Measurements from ENCODE around the gene CHST5. TPM values are rescaled to one million over a fixed set of nuclear protein-coding genes. Genes with fewer than 3 reads are reported as not detected.
"Not testable (repeated sequence)": the region's sequence is repeated elsewhere in the genome, so short reads cannot be mapped to it uniquely, and the experiment has no call there.

The CHST5 gene
- total RNA-seq, 2 experiments from 2014 or later = 0.27 to 0.44 TPM

DNA sequence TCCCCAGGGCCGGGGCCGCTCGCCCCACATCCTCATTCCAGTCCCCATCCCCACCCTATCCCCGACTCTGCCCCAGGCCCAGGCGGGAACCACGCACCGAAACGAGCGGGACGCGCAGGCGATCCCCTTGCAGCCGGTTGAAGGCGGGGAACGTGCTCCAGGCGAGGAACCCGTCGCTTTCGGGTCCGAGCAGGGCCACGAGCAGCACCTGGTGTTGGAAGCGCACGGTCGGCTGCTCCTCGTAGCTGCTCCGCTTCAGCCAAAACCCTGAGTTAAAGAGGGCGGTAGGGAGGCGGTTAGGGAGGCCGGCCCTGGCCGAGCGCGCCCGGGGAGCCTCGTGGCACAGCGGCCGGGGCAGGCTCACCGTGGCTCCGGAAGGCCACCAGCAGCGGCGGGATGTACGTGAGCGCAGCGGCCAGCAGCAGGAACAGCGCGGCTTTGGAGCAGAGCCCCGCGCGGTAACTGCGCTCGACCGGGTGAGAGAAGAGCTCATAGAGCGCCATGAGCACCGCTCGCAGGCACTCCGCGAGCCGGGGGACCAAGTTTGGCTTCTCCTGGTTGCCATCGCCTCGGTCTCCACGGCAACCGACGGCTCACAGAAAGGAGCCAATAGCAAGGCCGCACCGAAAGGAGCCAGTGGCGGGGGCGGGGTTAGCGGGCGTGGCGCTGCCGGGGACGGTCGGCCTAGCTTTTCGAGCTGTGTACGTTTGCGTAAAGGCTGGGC lies 20.0 kb upstream of the CHST5 start, which contains the start of gene TMEM231:
TSS of gene TMEM231 (minus strand) at position 546 of the 724 bp plus-strand sequence. CDS start at position 503, 43 bp downstream.
- ChIA-PET POLR2A (interaction anchor here (0.5 to 1.9 kb wide), 8 partner anchors 9 to 1193 kb away, joined by 3 to 8 read pairs (median 5); partner anchors contain the start of genes GABARAPL2, KARS1 and TERF2IP), CTCF (interaction anchor here (0.6 to 3.5 kb wide), 3 partner anchors 39 to 232 kb away, joined by 3 to 12 read pairs (median 3); no protein-coding TSS in a partner anchor)

DNA sequence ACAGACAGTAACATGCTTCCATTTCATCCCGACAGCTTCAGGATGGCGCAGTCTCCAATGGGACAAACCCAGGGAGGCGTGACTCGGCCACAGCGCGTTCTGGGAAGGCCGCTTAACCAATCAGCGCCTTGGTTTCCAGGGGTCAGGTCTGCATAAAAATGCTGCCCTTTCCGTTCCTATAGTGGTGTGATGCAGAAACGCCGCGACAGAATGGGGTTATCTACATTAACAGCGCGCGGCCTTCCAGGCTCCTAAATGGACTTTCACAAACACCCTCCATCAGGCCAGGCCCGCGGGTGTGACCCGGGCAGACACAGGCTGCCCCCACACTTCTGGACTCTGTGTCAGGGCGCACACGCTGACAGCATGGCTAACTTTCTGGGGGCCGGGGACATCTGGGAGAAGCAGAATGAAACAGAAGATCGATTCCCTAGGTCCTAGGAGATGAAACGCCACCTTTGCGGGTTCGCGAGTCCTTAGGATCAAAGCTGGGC lies 19.4 kb upstream of the CHST5 start:
- CTCF ChIA-PET = interaction anchor here (3.5 kb wide), 1 partner anchor 38 kb away, joined by 12 read pairs; no protein-coding TSS in a partner anchor
- POLR2A ChIA-PET = interaction anchor here (0.5 to 1.9 kb wide), 7 partner anchors 10 to 604 kb away, joined by 3 to 8 read pairs (median 5); partner anchors contain the start of genes GABARAPL2, KARS1 and TERF2IP

DNA sequence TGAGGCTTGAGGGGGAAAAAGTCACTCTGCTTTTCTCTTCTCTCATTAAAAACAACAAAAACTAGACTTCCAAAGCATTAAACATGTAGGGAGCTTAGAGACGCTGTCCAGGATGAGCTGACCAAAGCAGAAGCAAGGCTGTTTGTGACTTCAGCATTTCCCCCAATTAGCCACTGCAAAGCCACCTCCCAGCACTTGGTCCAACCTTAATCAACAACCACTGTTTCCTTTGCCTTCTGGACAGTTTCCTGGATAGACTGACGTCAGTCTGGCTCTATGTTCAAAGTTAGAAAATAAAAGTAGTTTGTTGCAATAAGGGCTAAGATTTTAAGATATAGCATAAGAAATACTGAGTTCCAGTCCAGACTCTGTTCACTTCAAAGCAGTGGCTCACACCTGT lies 17.0 kb upstream of the CHST5 start:
- POLR2A ChIA-PET = interaction anchor here (0.6 kb wide), 1 partner anchor 73 kb away, joined by 3 read pairs; no protein-coding TSS in a partner anchor
- CTCF ChIA-PET = no interaction called here

DNA sequence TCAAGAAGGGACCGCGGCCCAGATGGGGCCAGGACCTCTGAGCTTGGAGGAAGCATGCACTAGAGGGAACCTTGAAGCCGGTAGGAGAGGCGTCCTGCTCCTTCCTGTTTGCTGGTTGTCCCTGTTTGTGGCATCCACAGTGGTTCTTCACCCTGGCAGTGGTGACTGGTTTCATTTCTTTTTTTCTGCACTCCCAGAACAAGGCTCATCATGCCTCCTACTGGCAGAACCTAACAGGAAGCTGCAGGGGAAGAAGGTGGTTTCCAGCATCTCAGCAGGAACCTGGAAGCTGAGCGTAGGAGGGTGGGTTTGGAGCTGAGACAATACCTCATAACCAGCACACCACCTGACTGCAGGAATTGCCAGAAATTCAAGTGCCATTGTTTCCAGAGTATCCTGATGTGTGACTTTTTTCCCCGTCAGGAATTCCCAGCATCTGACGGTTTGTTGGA lies 14.3 kb upstream of the CHST5 start:
- ChIA-PET POLR2A (interaction anchor here (0.5 to 0.7 kb wide), 2 partner anchors 86 to 1650 kb away, joined by 3 to 5 read pairs; partner anchors contain the start of gene TMEM170A), CTCF (interaction anchor here (1.0 to 1.1 kb wide), 2 partner anchors 33 to 85 kb away, joined by 3 to 4 read pairs; no protein-coding TSS in a partner anchor)

DNA sequence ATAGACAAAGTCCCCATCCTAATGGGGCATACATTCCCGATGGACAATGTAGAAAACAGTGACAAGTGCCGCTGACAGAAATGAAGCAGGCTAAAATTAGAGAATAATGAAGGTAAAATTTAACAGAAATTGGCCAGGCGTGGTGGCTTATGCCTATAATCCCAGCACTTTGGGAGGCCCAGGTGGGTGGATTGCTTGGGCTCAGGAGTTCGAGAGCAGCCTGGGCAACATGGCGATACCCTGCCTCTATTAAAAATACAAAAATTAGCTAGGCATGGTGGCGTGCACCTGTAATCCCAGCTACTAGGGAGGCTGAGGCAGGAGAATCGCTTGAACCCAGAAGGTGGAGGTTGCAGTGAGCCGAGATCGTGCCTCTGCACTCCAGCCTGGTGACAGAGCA lies 12.5 kb upstream of the CHST5 start:
- POLR2A ChIA-PET, CTCF ChIA-PET: not testable (repeated sequence)

DNA sequence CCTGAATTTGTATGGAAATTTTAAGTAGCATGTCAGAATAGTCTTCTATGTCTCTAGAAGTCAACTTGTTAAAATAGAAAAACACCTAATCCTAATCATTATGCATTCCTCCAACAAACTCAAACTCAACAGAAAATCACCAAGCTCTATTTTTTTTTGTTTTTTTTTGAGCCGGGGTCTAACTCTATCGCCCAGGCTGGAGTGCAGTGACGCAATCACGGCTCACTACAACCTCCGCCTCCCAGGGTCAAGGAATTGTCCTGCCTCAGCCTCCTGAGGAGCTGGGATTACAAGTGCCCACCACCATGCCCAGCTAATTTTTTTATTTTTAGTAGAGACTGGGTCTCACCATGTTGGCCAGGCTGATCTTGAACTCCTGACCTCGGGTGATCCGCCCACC lies 10.4 kb upstream of the CHST5 start:
- ChIA-PET CTCF (interaction anchor here (1.0 kb wide), 1 partner anchor 29 kb away, joined by 3 read pairs; no protein-coding TSS in a partner anchor), POLR2A (no interaction called here)

DNA sequence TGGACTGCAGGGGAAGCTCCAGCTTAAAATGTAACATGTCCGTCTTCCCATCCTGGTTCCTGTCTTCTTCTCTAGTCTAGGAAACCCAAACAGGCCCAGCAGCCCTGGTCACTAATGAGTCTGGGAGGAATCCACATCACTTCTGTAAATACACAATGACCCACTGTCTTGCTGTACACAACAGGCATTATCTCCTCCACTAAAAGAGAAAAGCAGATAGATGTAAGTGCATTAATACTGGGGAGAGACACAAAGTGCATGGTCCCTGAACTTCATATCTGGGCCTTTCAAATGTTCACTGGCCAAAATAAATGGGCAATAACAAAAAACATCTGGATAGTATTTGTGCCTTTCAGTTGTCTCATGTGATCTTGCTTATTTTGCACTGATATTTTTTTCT lies 10.0 kb upstream of the CHST5 start:
- POLR2A ChIA-PET = not testable (repeated sequence)
- CTCF ChIA-PET = interaction anchor here (1.0 kb wide), 1 partner anchor 28 kb away, joined by 3 read pairs; no protein-coding TSS in a partner anchor

DNA sequence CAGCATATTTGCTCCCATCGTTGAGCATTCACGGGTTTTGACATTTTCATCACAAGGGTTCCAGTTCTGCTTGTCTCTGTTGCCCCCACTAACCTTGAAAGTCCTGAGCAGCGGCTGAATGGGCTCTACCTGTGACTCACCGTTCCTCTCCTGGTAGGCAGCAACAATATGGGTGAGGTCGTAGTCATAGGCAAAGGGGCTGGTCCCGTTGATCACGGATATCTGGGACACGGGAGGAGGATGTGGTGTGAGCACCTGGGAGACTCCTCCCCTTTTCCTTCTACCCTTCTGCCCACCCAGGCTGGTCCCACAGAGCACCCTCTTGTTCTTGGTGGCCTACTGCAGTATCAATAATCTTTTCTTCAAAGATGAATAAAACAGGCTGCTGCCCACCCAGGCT lies 6.6 kb upstream of the CHST5 start:
- CTCF ChIA-PET = not testable (repeated sequence)
- POLR2A ChIA-PET = interaction anchor here (0.7 kb wide), 1 partner anchor 148 kb away, joined by 5 read pairs; no protein-coding TSS in a partner anchor

DNA sequence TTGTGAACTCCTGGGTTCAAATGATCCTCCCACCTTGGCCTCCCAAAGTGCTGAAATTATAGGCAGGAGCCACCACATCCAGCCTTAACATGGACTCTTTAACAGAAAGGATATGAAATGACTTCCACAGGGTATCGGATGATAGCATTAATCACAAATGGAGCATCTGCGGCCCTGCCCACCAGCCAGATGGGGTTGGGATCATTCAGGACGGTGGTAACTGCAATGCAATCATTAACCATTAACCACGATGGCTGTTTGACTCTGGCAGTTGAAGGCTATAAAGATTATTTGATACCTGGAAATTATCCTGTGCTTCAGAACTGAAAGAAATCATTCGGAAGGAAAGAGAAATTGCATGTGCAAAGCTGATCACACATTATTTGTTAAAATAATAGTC lies 5.3 kb upstream of the CHST5 start:
- ChIA-PET CTCF (no interaction called here), POLR2A (no interaction called here)

DNA sequence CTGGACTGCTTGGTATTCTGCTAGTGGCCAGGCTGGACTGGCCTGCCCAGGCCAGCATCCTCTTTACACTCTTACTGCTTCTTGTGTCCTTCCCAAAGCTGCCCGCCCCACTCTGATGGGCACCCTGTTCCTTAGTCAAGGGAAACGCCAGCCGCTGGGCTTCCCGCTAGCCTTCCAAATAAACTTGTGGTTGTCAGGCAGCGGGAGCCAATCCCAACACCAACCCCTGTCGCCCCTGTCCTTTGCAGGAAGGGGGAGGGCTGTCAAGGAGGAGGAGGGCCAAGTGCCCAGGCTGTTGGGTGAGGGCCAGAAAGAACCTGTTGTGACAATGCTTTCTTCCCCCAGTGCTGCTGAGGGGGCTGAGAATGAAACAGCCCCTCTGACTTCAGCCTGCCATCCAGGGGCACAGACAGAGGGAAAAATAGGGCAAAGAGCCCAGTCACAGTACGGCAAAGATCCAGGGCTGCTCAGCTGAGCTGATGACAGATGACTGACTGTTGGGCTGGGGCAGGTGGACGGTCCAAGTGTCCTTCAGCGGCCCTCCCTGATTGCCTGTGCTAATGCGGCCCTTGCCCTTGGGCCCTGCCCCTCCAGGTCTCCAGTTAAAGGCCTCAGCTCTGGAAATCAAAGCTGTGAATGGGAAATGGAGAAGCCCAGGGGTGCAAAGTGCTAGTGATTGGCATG lies 3.1 kb upstream of the CHST5 start:
- CTCF ChIA-PET, POLR2A ChIA-PET: not testable (repeated sequence)

DNA sequence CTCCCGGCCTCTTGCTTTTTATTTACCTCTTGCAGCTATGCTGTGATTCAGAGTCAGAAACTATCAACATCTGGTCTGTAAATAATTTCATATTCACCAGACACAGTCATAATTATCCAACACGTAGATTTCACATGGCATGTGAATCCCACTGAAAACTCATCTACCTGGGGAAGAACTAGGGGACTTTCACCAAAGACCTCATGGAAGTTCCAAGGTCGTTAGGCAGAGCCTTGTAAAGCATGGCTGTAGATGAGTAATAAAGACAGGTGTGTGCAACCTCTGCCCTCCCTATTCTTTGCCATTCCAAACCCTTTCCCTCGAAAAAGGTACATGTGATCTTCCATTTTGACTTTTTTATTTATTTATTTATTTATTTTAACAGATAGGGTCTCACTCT lies 1.9 kb upstream of the CHST5 start:
- ChIA-PET CTCF (interaction anchor here (0.7 kb wide), 1 partner anchor 1738 kb away, joined by 3 read pairs; no protein-coding TSS in a partner anchor), POLR2A (no interaction called here)

DNA sequence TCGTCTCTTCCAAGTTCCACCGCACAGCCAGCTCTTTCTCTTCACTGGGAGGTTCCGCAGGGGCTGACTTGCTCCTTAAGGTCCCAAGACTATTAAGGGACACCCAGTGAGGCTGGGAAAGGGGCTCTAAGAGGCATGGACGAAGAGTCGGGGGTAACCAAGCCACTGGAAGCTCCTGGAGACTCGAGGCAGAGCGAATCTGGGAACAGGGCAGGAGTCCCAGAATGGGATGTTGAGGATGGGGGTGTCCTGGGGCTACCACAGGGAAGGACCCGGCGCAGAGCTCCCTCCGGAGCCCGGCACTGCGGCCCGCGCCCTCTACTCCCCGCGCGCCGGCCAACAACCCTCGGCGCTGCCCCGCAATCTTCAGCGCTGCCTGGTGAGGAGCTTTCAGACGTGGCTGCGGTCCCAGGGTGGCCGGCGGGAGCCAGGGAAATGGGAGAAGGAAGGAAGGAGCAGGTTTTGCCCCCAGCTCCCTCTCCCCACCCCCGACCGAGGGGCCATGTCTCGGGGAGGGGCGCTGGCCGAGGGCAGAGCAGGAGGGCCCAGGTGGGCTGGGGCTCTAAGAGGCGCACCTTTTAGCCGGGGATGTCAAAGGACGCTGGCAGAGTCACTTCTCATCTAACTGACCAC lies 581 bp downstream of the CHST5 start:
- ChIA-PET POLR2A (no interaction called here), CTCF (interaction anchor here (0.8 to 1.1 kb wide), 2 partner anchors 12 to 18 kb away, joined by 3 to 5 read pairs; no protein-coding TSS in a partner anchor)

DNA sequence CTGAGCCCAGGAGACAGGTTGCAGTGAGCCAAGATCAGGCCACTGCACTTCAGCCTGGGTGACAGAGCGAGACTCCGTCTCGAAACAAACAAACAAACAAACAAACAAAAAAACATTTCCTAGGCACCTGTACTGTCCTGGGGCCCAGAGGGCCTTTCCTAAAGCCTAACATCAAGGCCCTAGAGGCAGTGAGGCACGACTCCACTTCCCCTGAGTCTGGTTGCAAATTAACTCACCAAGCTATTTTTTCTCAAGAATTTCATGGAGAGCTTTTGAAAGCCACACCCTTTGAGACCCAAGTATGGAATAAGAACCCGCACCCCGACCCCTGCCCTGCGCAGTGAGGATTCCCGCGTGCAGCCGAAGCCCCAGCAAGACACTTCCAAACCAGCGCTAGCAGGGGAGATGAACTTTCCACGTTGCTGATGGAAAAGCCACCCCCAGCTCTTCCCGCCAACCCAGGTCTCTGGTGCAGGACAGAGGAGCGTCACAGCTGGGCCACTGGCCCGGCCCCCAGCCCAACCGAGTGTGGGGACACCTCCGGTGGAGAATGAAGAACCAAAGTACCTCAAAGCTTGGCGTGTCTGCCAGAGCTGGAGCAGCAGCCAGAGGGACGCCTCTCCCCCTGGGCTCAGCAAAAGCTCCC lies 1.2 kb downstream of the CHST5 start:
- ChIA-PET CTCF (interaction anchor here (0.8 to 1.1 kb wide), 2 partner anchors 11 to 17 kb away, joined by 3 to 5 read pairs; no protein-coding TSS in a partner anchor), POLR2A (no interaction called here)

DNA sequence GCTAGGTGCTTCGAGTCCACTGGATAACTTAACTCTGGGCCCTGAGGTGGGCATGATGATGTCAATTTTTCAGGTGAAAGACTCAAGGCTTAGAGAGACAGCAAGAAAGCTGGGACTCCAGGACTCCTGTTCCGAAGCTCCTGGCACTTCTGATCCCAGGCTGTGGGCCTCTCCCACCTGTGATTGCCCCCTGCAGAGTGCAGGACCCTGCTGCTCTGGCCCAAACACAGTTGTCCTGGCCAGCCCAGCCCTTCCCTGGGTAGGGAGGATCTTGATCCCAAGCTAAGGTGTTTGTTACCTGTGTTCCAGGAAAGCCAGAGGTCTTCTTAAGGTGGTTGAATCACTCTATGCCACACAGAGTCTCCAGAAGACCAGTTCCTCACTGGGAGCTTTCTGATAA lies 3.1 kb downstream of the CHST5 start:
- ChIA-PET CTCF (no interaction called here), POLR2A (no interaction called here)

DNA sequence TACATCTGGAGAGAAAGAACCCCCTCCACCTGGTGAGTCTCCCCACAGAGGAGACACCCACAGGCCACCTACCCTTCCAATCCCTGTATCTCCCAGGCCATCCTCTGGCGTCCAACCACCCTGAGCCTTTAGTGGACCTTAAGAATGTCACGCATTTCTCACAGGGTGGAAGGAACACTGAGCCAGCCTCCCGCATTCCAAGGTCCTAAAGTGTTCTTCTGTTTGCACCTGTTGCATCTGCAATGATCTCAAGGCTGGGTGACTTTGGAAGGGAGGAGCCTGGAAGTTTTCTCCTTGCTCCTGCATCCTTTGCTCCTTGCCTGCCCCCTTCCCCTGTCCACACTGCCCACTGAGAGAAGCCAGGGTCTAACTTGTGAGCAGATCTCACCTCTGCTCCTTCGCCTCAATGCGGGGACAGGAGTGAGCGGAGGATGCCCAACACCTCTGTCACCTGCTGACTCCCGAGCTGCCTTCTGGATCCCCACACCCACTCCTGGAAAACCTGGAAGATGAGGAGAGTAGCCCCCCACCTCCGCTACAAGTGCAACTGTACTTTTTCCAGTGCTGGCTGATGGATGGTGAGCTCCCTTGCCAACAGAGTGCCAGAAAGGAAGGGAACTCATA lies 3.7 kb downstream of the CHST5 start:
- POLR2A ChIA-PET = no interaction called here
- CTCF ChIA-PET = interaction anchor here (0.8 kb wide), 1 partner anchor 15 kb away, joined by 3 read pairs; no protein-coding TSS in a partner anchor

DNA sequence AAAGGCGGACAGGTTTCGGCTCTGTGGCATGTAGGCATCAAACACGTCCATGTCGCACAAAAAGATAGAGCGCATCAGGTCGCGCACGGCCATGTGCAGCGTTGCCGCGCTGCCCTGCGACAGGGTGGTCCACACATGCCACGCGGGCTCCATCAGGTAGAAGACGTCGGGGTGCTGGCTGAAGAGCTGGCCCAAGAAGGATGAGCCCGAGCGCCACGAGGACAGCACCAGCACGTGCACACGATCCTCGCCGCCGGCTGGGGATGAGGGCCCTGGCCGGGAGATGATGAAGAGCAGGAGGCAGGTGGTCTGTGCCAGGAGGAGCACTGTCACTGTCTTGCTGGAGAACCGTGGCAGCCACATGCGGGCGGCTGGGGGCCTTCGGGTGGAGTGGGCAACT lies 5.9 kb downstream of the CHST5 start:
- ChIA-PET CTCF (no interaction called here), POLR2A (no interaction called here)

DNA sequence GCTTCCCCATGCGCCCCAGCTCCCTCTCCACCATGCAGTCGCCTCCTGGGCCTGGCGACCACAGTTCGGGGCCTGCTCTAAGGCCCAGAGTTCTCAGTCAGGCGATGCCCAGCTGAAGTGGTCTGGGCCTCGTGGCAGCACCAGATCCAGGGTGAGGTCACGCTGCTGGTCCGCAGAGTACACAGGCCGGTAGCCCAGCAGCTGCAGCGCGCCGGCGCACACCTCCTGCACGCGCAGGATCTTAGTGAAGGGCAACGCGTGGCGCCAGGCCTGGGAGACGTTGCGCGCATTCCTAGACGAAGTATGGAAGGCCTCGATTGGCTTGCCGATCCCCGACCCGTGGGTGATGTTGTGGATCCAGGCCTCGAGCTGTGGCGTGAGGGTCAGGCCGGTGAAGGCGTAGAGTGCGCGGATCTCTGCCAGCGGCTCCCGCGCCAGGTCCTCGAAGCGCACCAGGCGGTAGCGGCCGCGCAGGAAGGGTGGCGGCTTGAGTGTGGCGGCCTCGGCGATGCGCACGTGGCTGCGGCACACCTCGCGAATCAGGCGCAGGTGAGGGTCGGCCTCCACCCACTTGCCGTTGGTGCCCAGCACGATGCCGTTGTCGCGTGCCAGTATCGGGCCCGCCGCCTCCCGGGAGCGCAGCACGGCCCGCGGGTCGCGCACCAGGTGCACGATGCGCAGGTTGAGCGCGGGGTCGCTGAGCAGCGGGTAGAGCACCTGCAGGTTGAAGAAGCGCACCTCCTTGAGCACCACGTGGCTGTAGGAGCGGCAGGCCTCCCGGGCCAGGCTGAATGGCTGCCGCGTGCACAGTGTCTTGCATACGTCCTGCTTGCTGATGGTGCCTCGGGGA lies 6.6 kb downstream of the CHST5 start:
- CTCF ChIA-PET = interaction anchor here (0.8 kb wide), 1 partner anchor 12 kb away, joined by 4 read pairs; no protein-coding TSS in a partner anchor
- POLR2A ChIA-PET = no interaction called here

All from activated CD8-positive, alpha-beta memory T cell treated with anti-CD3 and anti-CD28 coated beads for 36 hours (primary cell).